Measurements from ENCODE around the gene ODAPH.

Gene ODAPH

DNA sequence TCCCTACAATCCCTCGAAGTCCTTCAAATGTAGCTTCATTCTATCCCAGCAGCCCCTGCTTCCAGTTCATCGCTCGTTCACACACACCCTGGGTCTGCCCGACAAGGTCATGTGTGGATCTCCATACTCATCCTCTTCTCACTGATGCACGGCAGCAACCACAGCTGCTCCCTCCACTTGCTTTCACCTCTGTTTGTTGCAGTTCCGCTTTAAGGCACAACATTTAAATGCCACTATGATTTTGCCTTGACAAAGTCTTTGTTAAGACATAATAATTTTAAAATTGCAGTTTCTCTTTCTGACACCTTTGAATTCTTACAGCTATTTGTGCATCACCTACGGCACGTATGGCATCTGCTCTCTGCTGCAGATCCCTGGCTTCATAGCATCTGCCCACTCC, 1.8 kb downstream of the ODAPH start:
- TF ChIP-seq, protein P1, sequence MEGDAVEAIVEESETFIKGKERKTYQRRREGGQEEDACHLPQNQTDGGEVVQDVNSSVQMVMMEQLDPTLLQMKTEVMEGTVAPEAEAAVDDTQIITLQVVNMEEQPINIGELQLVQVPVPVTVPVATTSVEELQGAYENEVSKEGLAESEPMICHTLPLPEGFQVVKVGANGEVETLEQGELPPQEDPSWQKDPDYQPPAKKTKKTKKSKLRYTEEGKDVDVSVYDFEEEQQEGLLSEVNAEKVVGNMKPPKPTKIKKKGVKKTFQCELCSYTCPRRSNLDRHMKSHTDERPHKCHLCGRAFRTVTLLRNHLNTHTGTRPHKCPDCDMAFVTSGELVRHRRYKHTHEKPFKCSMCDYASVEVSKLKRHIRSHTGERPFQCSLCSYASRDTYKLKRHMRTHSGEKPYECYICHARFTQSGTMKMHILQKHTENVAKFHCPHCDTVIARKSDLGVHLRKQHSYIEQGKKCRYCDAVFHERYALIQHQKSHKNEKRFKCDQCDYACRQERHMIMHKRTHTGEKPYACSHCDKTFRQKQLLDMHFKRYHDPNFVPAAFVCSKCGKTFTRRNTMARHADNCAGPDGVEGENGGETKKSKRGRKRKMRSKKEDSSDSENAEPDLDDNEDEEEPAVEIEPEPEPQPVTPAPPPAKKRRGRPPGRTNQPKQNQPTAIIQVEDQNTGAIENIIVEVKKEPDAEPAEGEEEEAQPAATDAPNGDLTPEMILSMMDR (IDR thresholded peaks at IDR 0.05; ENCODE audit: low read depth, low read length, missing control alignments): no peak
- no peak for DNase-seq (ENCODE audit: extremely low read depth, low read depth)
- no peak overlapping the region for H3K4me3 ChIP-seq (replicated peaks; ENCODE audit: low read depth, low read length)

DNA sequence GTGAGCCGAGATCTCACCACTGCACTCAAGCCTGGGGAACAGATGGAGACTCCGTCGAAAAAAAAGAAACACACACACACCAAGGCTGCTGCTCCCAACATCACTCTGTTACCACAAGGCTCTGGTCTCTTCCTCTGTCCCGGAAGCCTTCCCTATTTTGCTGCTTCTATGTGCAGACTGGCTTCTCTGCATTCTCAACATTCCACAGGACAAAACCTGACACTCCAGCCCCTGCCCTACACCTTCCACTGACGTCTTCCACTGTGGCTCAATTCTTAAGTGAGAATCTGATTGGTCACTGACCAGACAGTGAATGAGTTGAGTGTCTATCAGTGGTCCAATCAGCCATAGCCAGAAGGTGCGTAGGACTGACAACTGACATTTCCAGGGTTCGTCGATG, 5.9 kb downstream of the ODAPH start:
- TF ChIP-seq, protein P1 (IDR thresholded peaks at IDR 0.05; ENCODE audit: low read depth, low read length, missing control alignments): no peak
- DNase-seq (ENCODE audit: extremely low read depth, low read depth): no peak
- no peak overlapping the region for H3K4me3 ChIP-seq (replicated peaks; ENCODE audit: low read depth, low read length)

DNA sequence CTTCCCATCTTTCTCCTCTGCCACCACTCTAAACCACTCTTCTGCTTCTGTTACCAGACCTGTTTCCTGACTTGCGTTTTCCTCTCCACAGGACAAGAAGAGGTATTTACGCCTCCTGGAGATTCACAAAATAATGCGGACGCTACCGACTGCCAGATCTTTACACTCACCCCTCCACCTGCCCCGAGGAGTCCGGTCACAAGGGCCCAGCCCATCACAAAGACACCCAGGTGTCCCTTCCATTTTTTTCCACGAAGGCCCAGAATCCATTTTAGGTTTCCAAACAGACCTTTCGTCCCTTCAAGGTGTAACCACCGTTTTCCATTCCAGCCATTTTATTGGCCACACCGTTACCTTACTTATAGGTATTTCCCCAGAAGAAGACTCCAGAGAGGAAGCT, 8.2 kb downstream of the ODAPH start:
- DNase-seq (ENCODE audit: extremely low read depth, low read depth): no peak
- TF ChIP-seq, protein P1 (IDR thresholded peaks at IDR 0.05; ENCODE audit: low read depth, low read length, missing control alignments): no peak
- no peak overlapping the region for H3K4me3 ChIP-seq (replicated peaks; ENCODE audit: low read depth, low read length)

DNA sequence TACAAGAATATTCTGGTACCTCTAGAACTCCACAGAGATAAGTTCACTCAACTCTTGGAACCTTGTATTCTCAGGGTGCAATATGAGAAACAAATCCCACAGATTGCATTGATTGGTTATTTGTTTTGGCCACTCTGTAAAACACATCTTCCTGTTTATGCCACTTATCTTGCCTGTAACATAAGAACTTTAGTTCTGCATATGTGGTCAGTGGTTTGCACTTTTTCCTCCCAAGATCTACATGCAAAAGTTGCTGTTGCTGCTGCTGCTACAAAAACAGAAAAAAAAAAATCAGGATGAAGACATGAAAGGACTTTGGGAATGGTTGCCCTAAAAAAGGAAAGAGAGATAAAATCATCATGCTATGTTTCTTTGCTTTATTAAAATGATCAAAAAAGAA, 9.6 kb downstream of the ODAPH start:
- H3K4me3 ChIP-seq (replicated peaks; ENCODE audit: low read depth, low read length): no peak overlapping the region
- no peak for DNase-seq (ENCODE audit: extremely low read depth, low read depth)
- TF ChIP-seq, protein P1 (IDR thresholded peaks at IDR 0.05; ENCODE audit: low read depth, low read length, missing control alignments): no peak

DNA sequence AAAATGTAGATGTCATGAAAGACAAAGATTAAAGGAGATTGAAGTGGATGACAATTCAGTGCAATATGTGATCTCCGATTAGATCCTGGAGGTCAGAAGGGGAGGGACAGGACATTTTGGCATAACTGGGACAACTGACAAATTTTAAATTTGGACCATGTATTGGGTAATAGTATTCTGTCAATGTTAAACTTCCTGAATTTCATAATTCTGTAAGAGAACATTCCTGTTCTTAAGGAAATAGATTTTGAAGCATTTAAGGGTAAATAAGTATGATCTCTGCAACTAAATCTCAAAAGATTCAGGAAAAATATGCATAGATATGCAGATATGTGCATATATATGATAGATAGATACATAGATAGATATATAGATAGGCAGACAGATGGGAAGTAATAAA, 11.0 kb downstream of the ODAPH start:
- DNase-seq (ENCODE audit: extremely low read depth, low read depth): no peak
- no peak overlapping the region for H3K4me3 ChIP-seq (replicated peaks; ENCODE audit: low read depth, low read length)
- TF ChIP-seq, protein P1 (IDR thresholded peaks at IDR 0.05; ENCODE audit: low read depth, low read length, missing control alignments): no peak

DNA sequence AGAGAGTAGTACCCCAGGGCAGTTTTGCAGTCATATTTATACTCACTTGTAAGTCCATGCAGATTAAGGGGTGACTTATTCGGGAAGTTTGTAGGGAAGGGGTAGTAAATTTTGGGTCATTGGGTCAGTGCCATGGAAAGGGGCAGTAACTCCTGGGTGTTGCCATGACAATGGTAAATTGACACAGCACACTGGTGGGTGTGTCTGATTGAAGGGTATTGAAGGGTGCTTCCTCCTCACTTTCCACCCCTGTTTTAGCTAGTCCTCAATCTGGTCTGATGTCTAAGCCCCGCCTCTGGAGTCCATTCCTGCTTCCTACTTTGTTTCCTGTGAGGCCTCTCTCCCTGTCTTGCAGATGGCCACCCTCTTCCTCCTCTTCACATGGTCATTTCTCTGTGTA, 11.9 kb downstream of the ODAPH start:
- no peak for DNase-seq (ENCODE audit: extremely low read depth, low read depth)
- no peak overlapping the region for H3K4me3 ChIP-seq (replicated peaks; ENCODE audit: low read depth, low read length)
- TF ChIP-seq, protein P1 (IDR thresholded peaks at IDR 0.05; ENCODE audit: low read depth, low read length, missing control alignments): no peak

DNA sequence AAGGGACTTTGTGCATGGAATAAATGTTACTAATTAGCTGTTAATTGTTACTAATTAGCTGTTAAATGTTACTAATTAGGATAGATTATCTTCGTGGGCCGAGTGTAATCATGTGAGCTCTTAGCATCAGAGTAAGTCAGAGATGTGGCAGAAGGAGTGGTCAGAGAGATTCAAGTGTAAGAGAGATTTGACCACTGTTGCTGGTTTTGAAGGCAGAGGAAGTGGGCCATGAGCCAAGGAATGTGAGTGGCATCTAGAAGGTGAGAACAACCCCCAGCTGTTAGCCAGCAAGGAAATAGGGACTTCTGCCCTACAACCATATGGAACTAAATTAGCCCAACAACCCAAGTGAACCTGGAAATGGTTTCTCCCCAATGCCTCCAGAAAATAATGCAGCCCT, 28.2 kb downstream of the ODAPH start:
- TF ChIP-seq, protein P1 (IDR thresholded peaks at IDR 0.05; ENCODE audit: low read depth, low read length, missing control alignments): no peak
- DNase-seq (ENCODE audit: extremely low read depth, low read depth): no peak
- no peak overlapping the region for H3K4me3 ChIP-seq (replicated peaks; ENCODE audit: low read depth, low read length)
